Stimulated activated CD8-positive, alpha-beta memory T cell treated with anti-CD3 and anti-CD28 coated beads, Interleukin-2, amount 100 ng/mL, for 48 hours (primary cell): ENCODE measurements around the gene ZNF599.
"Not testable (repeated sequence)": the region's sequence is repeated elsewhere in the genome, so short reads cannot be mapped to it uniquely, and the experiment has no call there.

ENCODE experiments used
- DNase-seq, 2 donors: peaks; one replicate each; pipeline ENCODE4 v3.0.0-alpha.2; 2020; ENCODE audit warnings: low read depth in 2 of 2

The ZNF599 gene

DNA sequence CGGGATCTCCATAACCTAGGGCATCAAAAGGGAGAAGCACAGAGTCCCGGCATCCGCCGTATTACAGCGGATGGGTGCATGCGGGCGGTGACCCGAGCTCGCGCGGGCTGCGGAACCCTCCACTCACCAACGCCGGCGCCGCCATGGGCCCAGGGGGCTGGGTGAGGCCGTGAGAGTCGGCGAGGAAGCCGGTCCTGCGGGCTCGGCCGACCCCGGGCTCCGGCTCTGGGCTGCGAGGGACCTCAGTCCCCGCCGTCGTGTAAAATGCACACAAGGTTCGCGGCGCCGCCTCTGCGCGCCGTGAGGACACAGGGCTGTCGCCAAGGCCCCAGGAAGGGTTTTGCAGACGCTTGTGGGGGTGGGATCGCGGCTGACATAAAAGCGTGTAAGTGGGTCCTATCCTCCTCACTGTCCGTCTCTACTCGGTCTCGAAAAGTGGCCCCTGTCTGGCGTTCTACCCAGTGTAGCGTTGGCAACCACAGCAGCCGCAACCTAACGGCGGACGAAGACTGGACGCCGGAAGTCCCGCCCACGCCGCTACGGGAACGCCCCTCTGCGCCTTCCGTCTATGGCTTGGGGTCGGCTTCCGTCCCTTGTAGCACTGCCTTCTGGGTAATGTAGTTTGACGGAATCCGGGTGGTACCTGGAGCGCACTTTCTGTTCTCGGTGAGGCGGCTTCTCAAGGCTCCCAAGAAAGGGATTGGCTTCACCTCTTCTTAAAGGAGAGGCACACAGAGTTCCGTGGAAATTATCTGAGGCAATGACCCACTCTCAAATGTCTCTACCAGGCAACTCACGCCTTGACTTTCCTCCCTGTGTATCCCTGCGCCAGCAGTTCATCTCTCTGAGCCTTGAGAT lies at the start of gene ZNF599:
Gene ZNF599 (minus strand): TSS at position 519 of the 858 bp plus-strand sequence. CDS start 374 bp downstream, at position 145.
- DNase-seq, result peak; percentile 77 to 87

DNA sequence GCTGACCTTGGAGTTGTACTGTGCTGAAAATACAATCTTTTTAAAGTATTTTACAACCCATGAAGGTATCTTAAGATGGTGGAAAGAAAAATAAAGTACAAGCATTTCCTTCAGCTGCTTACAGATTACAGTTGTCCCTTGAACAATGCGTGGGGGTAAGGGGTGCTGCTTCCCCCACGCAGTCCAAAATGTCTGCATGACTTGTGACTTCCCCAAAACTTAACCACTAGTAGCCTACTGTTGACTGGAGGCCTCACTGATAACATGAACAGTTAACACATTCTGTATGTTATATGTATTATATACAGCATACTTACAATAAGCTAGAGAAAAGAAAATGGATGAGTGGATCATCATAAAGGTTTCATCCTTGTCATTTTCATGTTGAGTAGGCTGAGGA lies 45.3 kb upstream of the ZNF599 start:
- DNase-seq, result no peak

- DNase-seq, result no peak
These were observed 43.7 kb upstream of the ZNF599 start for GRCh38 chr19:34816708-34817107.

- DNase-seq, result no peak
These were observed 35.6 kb upstream of the ZNF599 start for GRCh38 chr19:34808566-34808965.

GRCh38 chr19:34806976-34807860 lies 34.2 kb upstream of the ZNF599 start:
- no peak for DNase-seq

DNA sequence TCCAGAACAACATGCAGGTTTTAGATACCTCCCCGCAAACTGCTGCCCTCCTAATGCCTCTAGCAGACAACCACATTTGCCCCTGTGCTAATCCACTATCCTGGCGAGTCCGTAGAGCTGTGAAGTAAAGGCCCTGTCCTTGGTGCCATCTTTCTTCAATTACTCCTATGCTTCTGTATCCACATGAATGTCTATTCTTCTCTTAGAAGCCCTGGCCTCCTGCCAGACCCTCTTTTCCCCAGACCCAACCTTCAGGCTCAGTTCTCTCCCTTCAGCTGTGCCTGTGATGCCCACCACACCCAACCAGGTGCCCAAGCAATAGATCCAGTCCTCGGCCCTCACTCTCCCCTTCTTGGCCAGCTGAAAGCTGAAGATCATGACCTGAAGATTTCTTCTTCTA lies 31.1 kb upstream of the ZNF599 start:
- no peak for DNase-seq

GRCh38 chr19:34796953-34797352 lies 23.9 kb upstream of the ZNF599 start:
- DNase-seq, result not testable (repeated sequence)

GRCh38 chr19:34794066-34794960 lies 21.3 kb upstream of the ZNF599 start:
- no peak for DNase-seq

DNA sequence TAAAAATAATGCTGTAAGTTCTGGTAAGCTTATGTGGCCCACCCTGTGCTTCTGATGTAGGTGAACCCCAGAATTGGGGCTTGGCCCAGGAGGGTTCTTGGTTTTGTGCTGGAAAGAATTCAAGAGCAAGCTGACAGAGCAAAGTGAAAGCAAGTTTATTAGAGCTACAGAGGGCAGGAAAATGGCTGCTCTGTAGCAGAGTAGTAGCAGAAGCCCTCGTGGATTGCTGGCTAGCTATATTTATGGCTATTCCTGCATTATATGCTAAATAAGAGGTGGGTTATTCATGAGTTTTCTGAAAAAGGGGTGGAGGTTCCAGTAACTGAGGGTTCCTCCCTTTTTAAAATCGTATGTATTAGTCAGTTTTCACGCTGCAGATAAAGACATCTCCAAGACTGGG lies 20.6 kb upstream of the ZNF599 start:
- DNase-seq, result no peak

- DNase-seq, result no peak
These were observed 15.1 kb upstream of the ZNF599 start for GRCh38 chr19:34788074-34788473.

DNA sequence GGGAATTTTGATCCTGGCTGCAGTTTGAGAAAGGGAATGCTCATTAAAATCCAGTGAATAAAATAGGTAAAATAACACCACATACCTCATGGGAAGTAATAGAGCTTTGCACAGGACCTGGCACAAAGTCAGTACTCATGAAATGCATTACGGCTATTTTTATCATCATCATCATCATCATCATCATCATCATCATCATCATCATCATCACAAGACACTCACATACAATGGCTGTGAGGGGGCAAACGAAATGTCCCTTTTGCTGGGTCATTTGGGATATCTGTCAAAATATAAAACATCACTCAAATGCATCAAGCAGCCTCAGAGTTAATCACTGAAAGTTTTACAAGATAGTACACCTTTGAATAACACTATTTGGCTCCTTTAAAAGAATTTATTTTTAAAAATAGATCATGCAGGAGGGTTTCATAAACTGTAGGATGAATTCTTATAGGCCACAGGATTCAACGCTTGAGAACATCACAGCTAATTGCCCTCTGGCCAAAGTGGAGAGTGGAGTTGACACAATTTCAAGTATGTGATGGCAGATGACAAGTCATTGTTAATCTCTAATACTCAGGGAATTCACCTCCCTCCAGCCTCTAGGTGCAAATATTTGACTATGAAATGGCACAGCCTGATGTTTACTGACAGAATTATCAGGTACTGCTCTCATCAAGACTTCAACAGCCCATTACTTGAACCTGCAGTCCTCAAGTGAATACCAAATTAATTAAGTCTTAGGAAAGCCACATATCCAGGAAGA lies 14.2 kb upstream of the ZNF599 start:
- DNase-seq, result no peak

- no peak for DNase-seq
These were observed 13.2 kb upstream of the ZNF599 start for GRCh38 chr19:34786236-34786635.

DNA sequence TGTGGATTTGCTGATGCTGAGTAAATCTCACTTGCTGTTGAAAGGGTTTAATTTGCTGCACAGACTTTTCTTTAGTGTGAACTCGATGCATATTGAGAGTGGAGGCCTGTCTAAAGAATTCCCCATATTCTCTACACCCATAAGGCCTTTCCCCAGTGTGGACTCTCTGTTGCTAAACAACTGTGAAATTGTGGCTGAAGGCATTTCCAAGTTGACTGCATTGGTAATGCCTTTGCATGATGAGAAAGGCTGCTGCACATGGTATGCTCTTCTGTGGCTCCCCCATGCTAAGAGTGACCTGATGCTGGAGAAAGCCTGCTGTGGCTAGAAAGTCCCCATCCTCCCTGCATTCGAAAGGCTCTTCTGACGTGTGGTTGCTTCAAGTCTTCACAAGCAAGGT lies 6.6 kb upstream of the ZNF599 start:
- no peak for DNase-seq

DNA sequence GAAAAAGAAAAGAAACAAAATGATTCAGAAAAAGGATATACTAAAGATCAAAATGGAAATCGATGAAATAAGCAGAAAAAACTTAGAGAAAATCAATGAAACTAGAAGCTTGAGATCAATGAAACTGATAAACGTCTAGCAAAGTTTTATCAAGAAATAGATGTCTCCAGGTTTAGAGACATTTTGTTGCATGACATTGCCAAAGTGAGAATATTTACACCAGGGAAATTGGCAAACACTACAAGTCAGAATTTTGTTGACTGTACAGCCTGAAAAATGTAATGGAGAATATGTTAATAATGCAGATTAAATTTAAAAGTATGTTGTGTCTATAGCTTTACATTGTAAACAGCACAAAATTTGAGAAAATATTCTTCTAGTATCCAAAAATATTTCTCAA lies 5.3 kb upstream of the ZNF599 start:
- no peak for DNase-seq

DNA sequence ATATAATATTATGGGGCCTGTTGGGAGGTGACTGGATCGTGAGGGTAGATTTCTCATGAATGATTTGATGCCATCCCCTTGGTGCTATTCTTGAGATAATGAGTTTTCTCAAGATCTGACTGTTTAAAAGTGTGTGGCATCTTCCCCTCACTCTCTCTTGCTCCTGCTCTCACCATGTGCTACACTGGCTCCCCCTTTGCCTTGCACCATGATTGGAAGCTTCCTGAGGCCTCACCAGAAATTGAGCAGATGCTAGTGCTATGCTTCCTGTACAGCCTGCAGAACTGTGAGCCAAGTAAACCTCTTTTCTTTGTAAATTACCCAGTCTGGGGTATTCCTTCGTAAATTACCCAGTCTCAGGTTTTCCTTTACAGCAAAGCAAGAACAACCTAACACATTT lies 1.8 kb upstream of the ZNF599 start:
- DNase-seq, result no peak

DNA sequence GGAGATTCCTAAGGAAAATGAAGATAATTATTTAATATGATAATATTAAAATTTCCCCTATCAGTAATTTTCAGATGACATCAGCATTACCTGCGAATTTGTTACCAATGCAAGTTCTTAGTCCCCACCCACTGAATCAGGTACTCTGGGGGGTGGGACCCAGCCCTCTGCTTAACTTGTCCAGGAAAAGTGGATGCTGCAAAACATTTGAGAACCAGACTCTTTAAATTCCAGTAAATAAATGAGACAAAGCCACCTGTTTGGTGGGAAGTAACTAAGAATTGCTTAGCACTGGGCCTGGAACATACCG lies 495 bp upstream of the ZNF599 start:
- no peak for DNase-seq

DNA sequence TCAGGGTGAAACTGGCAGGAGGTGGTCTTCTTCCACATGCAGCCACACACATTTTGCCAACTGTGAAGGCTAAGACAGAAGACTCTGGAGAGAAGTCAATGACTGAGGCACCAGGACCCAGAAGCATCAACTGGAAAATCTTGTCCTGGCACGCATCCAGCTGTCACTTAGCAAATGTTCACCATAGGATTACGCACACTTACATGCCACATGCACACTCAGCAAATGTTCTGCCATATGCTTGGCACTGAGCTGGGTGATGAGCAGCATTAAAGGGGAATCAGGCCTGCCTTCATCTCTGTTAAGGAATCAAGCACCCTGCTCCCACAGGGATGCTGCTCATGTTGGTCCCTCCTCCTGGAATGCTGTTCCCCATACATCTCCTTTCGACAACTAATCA lies 5.1 kb downstream of the ZNF599 start:
- DNase-seq, result no peak

- DNase-seq, result no peak
These were observed 6.6 kb downstream of the ZNF599 start for GRCh38 chr19:34766386-34766785.

DNA sequence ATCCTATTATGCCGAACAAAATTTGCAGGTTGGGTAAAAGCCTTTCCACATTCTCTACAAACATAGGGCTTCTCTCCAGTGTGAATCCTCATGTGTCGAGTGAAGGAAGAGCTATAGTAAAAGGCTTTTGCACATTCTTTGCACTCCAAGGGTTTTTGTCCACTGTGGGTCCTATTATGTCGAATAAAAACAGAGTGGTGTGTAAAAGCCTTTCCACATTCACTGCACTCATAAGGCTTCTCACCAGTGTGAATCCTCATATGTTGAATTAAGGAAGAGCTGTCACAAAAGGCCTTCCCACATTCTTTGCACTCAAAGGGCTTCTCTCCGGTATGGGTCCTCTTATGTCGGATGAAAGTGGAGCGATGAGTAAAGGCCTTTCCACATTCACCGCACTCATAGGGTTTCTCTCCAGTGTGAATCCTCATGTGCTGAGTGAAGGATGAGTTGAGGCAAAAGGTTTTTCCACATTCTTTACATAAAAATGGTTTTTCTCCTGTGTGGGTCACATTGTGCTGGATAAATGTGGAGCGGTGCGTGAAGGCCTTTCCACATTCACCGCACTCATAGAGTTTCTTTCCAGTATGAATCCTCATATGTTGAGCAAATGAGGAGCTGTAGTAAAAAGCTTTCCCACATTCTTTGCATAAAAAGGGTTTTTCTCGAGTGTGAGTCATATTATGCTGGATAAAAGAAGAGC lies 13.6 kb downstream of the ZNF599 start:
- DNase-seq, result no peak

- DNase-seq, result no peak
These were observed 15.6 kb downstream of the ZNF599 start for GRCh38 chr19:34757441-34757840.
